K562 (cell line): Measurements from ENCODE around the gene FXYD3. TPM values are rescaled to one million over a fixed set of nuclear protein-coding genes. Genes with fewer than 3 reads are reported as not detected.

ENCODE experiments used
- ATF2 ChIP-seq: sonication (generic); formaldehyde crosslinking; IDR thresholded peaks from 2 replicates; pipeline ENCODE4 v1.8.1; 2022; ENCODE audit warnings: missing genetic modification reagents
- CC2D1A ChIP-seq: fragments of 450-650 bp; IDR thresholded peaks from 2 replicates; pipeline ENCODE4 v1.6.1; 2017; ENCODE audit warnings: mild to moderate bottlenecking
- CEBPB ChIP-seq: fragments of 450-650 bp; IDR thresholded peaks from 2 replicates; pipeline ENCODE4 v1.6.1; 2016; ENCODE audit warnings: missing genetic modification characterization, missing compliant biosample characterization
- KAT7 ChIP-seq: sonication (generic); formaldehyde crosslinking; IDR thresholded peaks from 2 replicates; pipeline ENCODE4 v1.8.0; 2022; ENCODE audit warnings: missing genetic modification reagents, mild to moderate bottlenecking, borderline replicate concordance
- KLF6 ChIP-seq: fragments of 250-450 bp; sonication (Bioruptor Pico); IDR thresholded peaks from 2 replicates; pipeline ENCODE4 v1.4.0; 2020; ENCODE audit warnings: mild to moderate bottlenecking, moderate library complexity, borderline replicate concordance
- MBD2 ChIP-seq: sonication (generic); IDR thresholded peaks from 2 replicates; pipeline ENCODE4 v1.6.1; 2016; ENCODE audit warnings: low read depth, borderline replicate concordance
- MCM3 ChIP-seq: fragments of 450-650 bp; IDR thresholded peaks from 2 replicates; pipeline ENCODE4 v1.6.1; 2016
- PRPF4 ChIP-seq: fragments of 200-400 bp; formaldehyde crosslinking; IDR thresholded peaks from one replicate; pipeline ENCODE4 v1.6.1; 2017; ENCODE audit warnings: low read length, low read depth, mild to moderate bottlenecking; ENCODE audit not compliant: insufficient read depth, poor library complexity, severe bottlenecking
- PTRF ChIP-seq: fragments of 450-650 bp; IDR thresholded peaks from 2 replicates; pipeline ENCODE4 v1.6.1; 2016; ENCODE audit warnings: mild to moderate bottlenecking, missing genetic modification characterization, missing compliant biosample characterization
- SIN3B ChIP-seq: fragments of 450-650 bp; IDR thresholded peaks from 2 replicates; pipeline ENCODE4 v1.6.1; 2017; ENCODE audit warnings: low read depth, mild to moderate bottlenecking, moderate library complexity
- ZBTB7A ChIP-seq: IDR thresholded peaks from 2 replicates; pipeline ENCODE4 v1.6.1; 2011; ENCODE audit warnings: low read depth, mild to moderate bottlenecking, low read length, moderate library complexity, borderline replicate concordance; ENCODE audit not compliant: control insufficient read depth
- ZNF354B ChIP-seq: fragments of 250-450 bp; sonication (Bioruptor Pico); IDR thresholded peaks from 2 replicates; pipeline ENCODE4 v1.4.0; 2020
- polyA plus RNA-seq, 8 experiments: library from polyadenylated mRNA; depleted of rRNA in 4 of 8; stranded (reverse) in 5 of 8; unstranded in 3 of 8; fragments of >200 nt; fragmentation: Nextera tagmentation in 2 of 8; fragmentation: Illumina TruSeq in 1 of 8; extraction: Ambion mirVana in 2 of 8; extraction: Trizol in 1 of 8; gene quantifications; 2 replicates each; pipeline versions ENCODE4 v1.2.1 to v1.2.3, GENCODE V29; 2011 to 2014; ENCODE audit warnings: inconsistent platforms in 1 of 8, missing spikeins in 1 of 8
- total RNA-seq, 7 experiments: library from RNA; depleted of rRNA in 6 of 7; stranded (reverse); fragments of >200 nt in 6 of 7; fragmentation: Illumina TruSeq in 2 of 7; extraction: Trizol in 2 of 7; gene quantifications; 2 replicates each; pipeline versions ENCODE4 v1.2.1 to v1.2.3, GENCODE V29; 2011 to 2021; ENCODE audit warnings: low replicate concordance in 1 of 7

The FXYD3 gene
- total and polyA plus RNA-seq, 9 of the 15 experiments (the other 6 are each of a cell fraction or from before 2014, with no cell fraction given), result 0.24 TPM; not detected in 8

GRCh38 chr19:35066691-35067563, 48.7 kb upstream of the FXYD3 start (continued):
- no peak for TF ChIP-seq MCM3
- TF ChIP-seq MBD2, result no peak
- TF ChIP-seq CC2D1A, result peak; percentile 53
- no peak for TF ChIP-seq KAT7 (CRISPR knock-in tag)
- TF ChIP-seq SIN3B, result 0 out of 2 replicates have a peak, but pooled peaks have one; percentile 54
- TF ChIP-seq ATF2 (CRISPR knock-in tag), result no peak
- no peak for TF ChIP-seq KLF6
- TF ChIP-seq CEBPB (tag), result peak; percentile 17
- no peak for TF ChIP-seq PRPF4
- peak; percentile 83 for TF ChIP-seq ZBTB7A
- TF ChIP-seq PTRF (tag), result no peak
- no peak for TF ChIP-seq ZNF354B (CRISPR knock-in tag)
- TF ChIP-seq, all 486 proteins: peak for 66
